ENCODE results near the gene TMEM37.

GRCh38 chr2:119453972-119454593, 22.4 kb downstream of the TMEM37 start:
- TF ChIP-seq, protein P1, sequence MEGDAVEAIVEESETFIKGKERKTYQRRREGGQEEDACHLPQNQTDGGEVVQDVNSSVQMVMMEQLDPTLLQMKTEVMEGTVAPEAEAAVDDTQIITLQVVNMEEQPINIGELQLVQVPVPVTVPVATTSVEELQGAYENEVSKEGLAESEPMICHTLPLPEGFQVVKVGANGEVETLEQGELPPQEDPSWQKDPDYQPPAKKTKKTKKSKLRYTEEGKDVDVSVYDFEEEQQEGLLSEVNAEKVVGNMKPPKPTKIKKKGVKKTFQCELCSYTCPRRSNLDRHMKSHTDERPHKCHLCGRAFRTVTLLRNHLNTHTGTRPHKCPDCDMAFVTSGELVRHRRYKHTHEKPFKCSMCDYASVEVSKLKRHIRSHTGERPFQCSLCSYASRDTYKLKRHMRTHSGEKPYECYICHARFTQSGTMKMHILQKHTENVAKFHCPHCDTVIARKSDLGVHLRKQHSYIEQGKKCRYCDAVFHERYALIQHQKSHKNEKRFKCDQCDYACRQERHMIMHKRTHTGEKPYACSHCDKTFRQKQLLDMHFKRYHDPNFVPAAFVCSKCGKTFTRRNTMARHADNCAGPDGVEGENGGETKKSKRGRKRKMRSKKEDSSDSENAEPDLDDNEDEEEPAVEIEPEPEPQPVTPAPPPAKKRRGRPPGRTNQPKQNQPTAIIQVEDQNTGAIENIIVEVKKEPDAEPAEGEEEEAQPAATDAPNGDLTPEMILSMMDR (IDR thresholded peaks at IDR 0.05): no peak
- TF ChIP-seq POLR2A (IDR thresholded peaks at IDR 0.05): no peak
- no peak for TF ChIP-seq POLR2AphosphoS5 (IDR thresholded peaks at IDR 0.05)
